B cell (primary cell): ENCODE data around the gene CAPN5.

ENCODE experiments used
- EZH2 ChIP-seq: IDR thresholded peaks from 2 replicates; pipeline ENCODE4 v1.6.1; 2012; ENCODE audit warnings: borderline replicate concordance, low read depth, mild to moderate bottlenecking, moderate library complexity, low read length; ENCODE audit not compliant: insufficient read depth, poor library complexity, severe bottlenecking
- TF ChIP-seq, protein P1 (sequence below): fragments of 200-600 bp; IDR thresholded peaks from one replicate; pipeline ENCODE4 v1.8.0; 2022; ENCODE audit warnings: antibody characterized with exemption, mild to moderate bottlenecking

- TF ChIP-seq, protein P1, sequence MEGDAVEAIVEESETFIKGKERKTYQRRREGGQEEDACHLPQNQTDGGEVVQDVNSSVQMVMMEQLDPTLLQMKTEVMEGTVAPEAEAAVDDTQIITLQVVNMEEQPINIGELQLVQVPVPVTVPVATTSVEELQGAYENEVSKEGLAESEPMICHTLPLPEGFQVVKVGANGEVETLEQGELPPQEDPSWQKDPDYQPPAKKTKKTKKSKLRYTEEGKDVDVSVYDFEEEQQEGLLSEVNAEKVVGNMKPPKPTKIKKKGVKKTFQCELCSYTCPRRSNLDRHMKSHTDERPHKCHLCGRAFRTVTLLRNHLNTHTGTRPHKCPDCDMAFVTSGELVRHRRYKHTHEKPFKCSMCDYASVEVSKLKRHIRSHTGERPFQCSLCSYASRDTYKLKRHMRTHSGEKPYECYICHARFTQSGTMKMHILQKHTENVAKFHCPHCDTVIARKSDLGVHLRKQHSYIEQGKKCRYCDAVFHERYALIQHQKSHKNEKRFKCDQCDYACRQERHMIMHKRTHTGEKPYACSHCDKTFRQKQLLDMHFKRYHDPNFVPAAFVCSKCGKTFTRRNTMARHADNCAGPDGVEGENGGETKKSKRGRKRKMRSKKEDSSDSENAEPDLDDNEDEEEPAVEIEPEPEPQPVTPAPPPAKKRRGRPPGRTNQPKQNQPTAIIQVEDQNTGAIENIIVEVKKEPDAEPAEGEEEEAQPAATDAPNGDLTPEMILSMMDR = no peak
- no peak for TF ChIP-seq EZH2
These were observed 40.5 kb upstream of the CAPN5 start for GRCh38 chr11:77026221-77026620.
